Medulla oblongata (tissue), 1 donor: ENCODE measurements around the gene ARHGEF10L.

Source experiments
- DNase-seq: peaks from one replicate; pipeline ENCODE4 v3.0.0-alpha.2; 2015; ENCODE audit errors: extremely low spot score

ARHGEF10L gene

GRCh38 chr1:17632106-17632505 is 92.6 kb downstream of the ARHGEF10L start:
- DNase-seq = no peak

- DNase-seq = no peak
Observed at GRCh38 chr1:17632541-17633184, 93.2 kb downstream of the ARHGEF10L start.

DNA sequence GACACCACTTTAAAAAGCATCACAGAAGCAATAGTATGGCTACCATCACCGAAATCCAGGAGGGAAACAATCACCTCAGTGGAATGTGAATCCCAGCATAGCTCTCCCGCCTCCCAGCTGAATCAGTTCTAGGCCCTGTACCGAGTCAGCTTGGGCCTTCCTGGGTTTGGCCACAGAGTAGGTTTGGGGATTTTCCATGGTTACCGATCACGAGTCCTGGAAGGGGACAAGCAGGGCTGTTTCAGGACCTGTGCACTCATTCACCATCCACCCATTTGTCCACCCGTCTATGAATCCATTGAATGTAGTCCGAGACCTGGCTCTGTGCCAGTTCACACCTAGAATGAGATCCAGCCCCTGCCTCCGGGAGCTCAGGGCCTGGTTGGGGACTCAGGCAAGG is 94.2 kb downstream of the ARHGEF10L start:
- DNase-seq = peak; percentile 21

- DNase-seq = no peak
Observed at GRCh38 chr1:17635276-17635675, 95.8 kb downstream of the ARHGEF10L start.

GRCh38 chr1:17635811-17636210 is 96.3 kb downstream of the ARHGEF10L start:
- peak; percentile 84 for DNase-seq

GRCh38 chr1:17636612-17637011 is 97.1 kb downstream of the ARHGEF10L start:
- no peak for DNase-seq

DNA sequence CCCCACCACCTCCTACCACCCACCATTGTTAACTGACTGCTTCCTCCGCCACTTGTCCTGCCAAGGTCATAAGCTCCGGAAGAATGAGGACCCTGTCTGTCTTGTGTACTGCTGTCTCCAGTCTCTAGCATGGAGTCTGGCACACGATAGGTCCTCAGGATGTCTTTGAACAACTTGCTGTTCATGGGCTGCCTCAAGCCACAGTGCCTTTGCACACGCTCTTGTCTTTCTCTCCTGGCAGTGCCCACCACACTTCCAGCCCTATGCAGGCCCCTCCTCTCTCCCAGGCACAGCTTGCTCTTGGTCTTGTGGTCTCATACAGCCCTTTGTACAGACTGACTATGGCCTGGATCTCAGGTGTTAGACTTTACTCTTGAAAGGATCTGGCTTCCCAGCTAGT is 97.6 kb downstream of the ARHGEF10L start:
- no peak for DNase-seq

- DNase-seq = no peak
Observed at GRCh38 chr1:17639703-17640340, 100.3 kb downstream of the ARHGEF10L start.

DNA sequence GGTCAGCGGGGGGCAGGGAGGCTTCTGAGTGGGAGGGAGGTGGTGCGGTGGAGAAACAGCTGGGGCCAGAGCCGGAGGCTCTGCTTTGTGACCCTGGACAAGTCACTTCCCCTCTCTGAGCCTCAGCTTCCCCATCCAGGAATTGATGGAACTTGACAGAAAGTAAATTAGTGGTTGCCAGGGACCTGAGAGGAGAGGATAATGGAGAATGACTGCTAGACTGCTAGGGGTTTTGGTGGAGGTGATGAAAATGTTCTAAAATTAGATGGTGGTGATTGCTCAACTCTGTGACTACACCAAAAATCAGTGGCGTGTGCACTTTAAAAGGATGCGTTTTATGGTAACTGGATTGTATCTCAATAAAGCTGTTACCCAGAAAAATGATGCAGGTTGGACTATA is 100.9 kb downstream of the ARHGEF10L start:
- no peak for DNase-seq

GRCh38 chr1:17640975-17641374 is 101.5 kb downstream of the ARHGEF10L start:
- no peak for DNase-seq

DNA sequence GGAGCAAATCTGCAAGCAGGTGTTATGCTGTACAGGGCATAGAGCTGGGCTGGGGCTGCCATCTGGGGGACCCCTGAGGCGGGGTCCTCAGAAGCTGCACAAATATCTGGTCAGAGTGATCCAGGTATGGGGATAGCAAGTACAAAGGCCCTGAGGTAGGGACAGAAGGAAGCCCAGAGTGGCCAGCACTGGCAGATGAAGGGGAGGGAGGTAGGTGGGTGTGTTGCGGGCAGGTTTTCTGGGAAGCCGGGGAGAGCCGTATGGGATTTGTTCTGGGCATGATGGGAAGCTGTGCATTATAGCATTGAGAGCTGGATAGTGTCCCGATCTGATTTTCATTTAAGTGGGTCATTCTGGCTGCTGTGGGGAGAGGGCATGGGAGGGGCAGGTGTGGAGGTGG is 102.7 kb downstream of the ARHGEF10L start:
- DNase-seq = no peak

DNA sequence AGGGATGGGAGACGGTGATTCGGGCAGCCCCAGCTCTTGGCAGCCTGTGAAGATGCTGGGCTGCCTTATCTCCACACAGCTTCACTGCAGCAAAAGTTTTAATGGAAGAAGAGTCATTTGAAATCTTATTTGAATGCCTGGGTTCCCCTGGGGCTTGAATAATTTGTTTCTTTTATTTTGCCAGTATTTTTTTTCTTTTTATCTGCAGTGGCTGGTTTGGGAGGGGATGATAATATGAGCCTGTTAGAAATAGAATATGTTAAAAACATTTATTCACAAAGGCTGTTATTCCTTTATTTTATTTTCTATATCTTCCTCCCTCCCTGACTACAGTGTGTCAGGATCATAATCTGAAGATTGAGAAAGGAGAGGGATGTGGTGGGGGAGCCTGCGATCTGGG is 103.4 kb downstream of the ARHGEF10L start:
- no peak for DNase-seq

DNA sequence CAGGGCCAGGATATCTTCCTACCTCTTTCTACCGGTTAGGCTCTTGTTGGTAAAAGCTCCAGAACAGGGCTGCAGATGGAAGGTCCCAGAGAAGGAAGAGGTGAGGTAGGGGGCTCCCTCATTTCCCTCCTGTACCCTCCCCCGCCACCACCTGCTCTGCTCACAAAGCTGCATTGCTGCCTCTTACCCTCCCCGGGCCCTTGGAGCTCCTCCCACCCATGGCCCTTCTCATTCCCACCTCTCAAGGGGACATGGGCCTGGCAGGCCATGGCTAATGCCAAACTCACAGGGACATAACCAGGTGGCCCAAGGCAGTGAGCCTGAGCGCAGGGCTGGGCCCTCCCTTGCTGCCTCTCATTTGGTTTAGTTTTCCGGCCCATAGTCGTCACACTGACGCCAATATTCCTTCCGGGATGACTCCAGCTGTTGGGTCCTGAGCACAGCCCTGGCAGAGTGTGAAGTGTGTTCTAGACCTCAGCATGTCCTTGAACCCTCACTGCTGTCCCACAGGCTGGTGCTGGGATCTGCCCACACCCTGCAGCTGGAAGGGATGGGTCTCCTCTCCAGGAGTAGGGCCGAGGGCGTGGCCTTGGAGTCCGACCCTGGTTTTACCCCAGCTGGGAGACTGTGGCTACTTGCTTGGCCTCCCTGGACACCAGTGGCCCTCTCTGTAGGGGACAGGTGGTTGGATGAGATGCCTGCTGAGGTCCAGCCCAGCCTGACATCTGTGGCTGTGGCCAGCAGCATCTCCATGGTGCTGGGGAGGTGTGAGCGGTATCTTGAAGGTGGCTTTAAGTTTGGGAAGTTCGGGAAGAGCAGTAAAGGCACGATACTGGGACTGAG is 104.6 kb downstream of the ARHGEF10L start:
- DNase-seq = no peak

- no peak for DNase-seq
Observed at GRCh38 chr1:17645068-17645911, 105.8 kb downstream of the ARHGEF10L start.

DNA sequence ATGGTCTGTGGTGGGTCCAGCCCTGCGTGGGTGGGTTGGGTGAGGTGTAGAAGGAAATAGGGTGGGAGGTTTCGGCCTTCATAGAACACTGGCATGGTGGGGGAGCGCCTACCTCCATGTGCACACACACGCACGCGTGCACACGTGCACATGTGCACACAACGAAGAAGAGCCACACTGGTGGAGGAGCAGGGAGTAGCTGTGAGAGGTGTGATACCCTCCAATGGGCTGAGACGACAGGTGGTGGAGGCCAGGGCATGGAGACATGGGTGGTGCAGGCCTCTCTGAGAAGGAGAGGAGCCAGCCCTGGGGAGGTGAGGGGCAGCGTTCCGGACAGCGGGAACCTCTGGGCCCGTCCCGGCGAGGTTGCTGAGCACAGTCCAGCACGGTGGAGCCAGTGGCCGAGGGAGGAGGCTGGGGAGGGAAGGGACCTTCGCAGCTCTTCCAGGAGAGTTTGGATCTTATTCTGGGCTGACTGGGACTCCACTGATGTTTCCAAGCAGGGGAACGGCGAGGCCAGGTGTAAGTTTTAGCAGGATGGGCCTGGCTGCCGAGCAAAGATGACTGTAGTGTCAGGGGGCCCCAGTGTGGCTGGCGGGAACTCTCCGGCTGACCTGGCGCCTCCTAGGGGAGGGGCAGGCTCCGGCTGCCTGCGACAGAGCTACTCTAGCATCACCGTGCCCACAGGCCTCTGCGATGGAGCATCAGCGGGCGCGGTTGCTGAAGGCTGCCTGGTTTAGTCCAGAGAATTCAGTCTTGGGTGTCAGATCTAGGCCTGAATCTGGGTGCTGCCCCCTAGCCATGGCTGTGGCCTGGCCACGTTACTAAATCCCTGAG is 107.2 kb downstream of the ARHGEF10L start:
- no peak for DNase-seq

GRCh38 chr1:17648457-17649145 is 109.1 kb downstream of the ARHGEF10L start:
- no peak for DNase-seq

DNA sequence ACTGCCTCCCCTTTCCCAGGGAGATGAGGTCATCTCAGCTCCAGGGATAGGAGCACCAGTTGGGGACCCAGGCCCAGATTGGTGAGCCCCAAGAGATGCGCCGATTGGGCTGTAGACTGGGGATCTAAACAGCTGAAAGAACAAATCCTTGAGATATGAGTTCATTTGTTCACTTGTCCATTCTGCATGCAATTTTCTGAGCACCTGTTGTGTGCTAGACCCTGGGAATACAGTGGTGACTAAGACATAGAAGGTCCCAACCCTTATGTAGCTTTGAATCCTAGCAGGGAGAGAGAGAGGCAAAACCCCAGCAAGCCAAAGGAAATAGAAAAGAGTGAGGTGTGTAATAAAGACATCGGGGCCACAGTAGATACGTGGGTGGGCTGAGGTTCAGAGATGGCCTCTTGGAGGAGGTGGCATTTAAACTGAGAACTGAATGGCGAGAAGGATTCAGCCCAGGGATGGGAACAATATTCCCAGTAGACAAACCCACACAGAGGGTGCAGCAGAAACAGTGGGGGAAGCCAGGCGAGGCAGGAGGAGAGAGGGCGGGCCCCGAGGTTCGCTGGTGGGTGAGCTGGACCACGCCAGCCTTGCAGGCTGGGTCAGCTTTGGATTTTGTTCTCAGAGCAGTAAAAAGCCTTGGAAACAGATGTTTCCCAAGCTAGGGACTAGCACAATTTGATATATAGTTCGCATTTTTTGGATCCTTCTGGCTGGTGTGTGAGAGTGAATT is 110.0 kb downstream of the ARHGEF10L start:
- DNase-seq = no peak

GRCh38 chr1:17653276-17653675 is 113.8 kb downstream of the ARHGEF10L start:
- DNase-seq = no peak

DNA sequence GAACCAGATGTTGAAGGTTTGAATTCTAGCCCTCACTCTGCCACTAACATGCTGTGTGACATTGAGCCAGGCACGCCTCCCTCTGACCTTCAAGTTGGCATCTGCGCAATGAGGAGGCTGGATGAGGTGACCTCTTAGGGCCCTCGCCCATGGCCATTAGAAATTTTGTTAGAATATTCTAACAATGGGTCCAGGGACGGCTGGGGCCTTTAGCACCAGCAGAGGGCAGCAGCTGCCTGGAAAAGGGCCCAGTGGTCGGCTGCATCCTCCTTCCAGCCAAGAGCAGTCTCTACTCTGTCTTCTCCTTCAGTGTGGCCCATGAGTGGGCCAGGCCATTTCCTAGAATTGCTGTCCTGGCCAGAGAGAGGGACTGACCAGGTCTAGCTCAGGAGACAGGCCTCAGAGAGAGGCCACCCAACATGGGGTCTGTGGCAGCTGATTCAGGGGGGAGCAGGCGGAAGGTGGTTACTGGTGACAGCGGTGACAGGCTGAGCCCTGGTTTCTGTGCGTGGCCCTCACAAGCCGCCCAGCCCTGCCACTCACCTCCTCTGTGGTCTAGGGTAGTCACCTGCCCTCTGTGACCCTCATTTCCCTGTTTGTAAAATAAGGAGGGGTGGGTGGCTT is 114.3 kb downstream of the ARHGEF10L start:
- DNase-seq = peak; percentile 68
